HFFc6 (cell line): Measurements from ENCODE around the gene DENND1A. TPM values are rescaled to one million over a fixed set of nuclear protein-coding genes. Genes with fewer than 3 reads are reported as not detected.

Source experiments
- DNase-seq: peaks from one replicate; pipeline ENCODE4 v3.0.0-alpha.2; 2018
- H3K27ac Mint-ChIP-seq: 2 replicates; pipeline ENCODE4 v1.8.0; 2020; ENCODE audit warnings: mild to moderate bottlenecking, mixed read lengths
- H3K27me3 Mint-ChIP-seq: 2 replicates; pipeline ENCODE4 v1.8.0; 2021; ENCODE audit warnings: mild to moderate bottlenecking, moderate library complexity, mixed read lengths; ENCODE audit not compliant: insufficient read depth
- H3K36me3 Mint-ChIP-seq: 2 replicates; pipeline ENCODE4 v1.8.0; 2021; ENCODE audit warnings: low read depth, mixed read lengths
- H3K4me1 Mint-ChIP-seq: 2 replicates; pipeline ENCODE4 v1.8.0; 2020; ENCODE audit warnings: low read depth, mixed read lengths
- H3K4me3 Mint-ChIP-seq: 2 replicates; pipeline ENCODE4 v1.8.0; 2020; ENCODE audit warnings: mild to moderate bottlenecking, moderate library complexity, mixed read lengths
- H3K9me3 Mint-ChIP-seq: 2 replicates; pipeline ENCODE4 v1.8.0; 2020; ENCODE audit warnings: mild to moderate bottlenecking, mixed read lengths
- total RNA-seq, 6 experiments: library from RNA; stranded (reverse); fragmentation: NEBNext Ultra II Directional; extraction: Animal tissue kit (Norgen Biotek cat#: 25700); gene quantifications; 2 replicates in 1 of 6; 3 replicates in 5 of 6; pipeline ENCODE4 v1.2.3, GENCODE V29; 2021
- TF ChIP-seq, protein P1 (sequence below): fragments of 200-600 bp; sonication (generic); IDR thresholded peaks from 2 replicates; pipeline ENCODE4 v1.5.0; 2021; ENCODE audit warnings: antibody characterized with exemption, mild to moderate bottlenecking

DENND1A gene
- total RNA-seq, 6 experiments from 2014 or later: 25.4 to 38.3 (median 30.3) TPM

DNA sequence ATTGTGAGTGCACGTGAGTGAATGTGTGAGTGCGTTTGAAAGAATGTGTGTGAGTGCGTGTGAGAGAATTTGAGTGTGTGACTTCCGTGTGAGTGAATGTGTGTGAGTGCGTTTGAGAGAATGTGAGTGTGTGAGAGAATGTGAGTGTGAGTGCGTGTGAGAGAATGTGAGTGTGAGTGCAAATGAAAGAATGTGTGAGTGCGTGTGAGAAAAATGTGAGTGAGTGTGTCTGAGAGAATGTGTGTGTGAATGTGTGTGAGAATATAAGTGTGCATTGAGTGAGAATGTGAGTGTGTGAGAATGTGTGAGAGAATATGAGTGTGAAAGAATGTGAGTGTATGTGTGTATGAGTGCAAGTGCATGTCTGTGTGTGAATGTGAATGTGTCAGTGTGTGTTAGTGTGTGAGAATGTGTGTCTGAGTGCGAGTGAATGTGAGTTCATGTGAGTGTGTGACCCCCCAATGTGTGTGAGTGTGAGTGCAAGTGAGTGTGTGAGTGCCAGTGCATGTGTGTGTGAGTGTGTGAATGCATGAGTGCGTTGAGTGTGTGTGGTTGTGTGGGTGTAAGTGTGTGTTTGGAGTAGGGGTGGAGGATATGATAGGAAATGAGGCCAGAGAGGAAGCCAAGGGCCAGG is 43.8 kb upstream of the DENND1A start:
- TF ChIP-seq, protein P1, sequence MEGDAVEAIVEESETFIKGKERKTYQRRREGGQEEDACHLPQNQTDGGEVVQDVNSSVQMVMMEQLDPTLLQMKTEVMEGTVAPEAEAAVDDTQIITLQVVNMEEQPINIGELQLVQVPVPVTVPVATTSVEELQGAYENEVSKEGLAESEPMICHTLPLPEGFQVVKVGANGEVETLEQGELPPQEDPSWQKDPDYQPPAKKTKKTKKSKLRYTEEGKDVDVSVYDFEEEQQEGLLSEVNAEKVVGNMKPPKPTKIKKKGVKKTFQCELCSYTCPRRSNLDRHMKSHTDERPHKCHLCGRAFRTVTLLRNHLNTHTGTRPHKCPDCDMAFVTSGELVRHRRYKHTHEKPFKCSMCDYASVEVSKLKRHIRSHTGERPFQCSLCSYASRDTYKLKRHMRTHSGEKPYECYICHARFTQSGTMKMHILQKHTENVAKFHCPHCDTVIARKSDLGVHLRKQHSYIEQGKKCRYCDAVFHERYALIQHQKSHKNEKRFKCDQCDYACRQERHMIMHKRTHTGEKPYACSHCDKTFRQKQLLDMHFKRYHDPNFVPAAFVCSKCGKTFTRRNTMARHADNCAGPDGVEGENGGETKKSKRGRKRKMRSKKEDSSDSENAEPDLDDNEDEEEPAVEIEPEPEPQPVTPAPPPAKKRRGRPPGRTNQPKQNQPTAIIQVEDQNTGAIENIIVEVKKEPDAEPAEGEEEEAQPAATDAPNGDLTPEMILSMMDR: no peak
- Mint-ChIP-seq H3K27ac (no peak overlapping the region), H3K9me3 (no peaks in the 10 kb centered on the region), H3K36me3 (no peaks in the 10 kb centered on the region), H3K4me3 (no peak overlapping the region), H3K27me3 (peaks cover 7% of the 10 kb centered on the region), H3K4me1 (no peaks in the 10 kb centered on the region)
- DNase-seq: no peak

DNA sequence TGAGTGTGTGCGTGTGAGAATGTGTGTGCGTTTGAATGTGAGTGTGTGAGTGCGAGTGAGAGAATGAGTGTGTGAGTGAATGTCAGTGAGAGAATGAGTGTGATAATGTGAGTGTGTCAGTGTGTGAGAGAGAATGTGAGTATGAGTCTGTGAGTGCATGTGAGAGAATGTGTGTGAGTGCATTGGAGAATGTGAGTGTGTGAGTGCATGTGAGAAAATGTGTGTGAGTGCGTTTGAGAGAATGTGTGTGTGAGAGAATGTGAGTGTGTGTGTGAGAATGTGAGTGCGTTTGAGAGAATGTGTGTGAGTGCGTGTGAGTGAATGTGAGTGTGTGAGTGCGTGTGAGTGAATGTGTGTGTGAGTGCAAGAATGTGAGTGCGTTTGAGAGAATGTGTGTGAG is 42.7 kb upstream of the DENND1A start:
- Mint-ChIP-seq H3K27me3 (peaks cover 7% of the 10 kb centered on the region), H3K36me3 (no peaks in the 10 kb centered on the region), H3K4me1 (no peaks in the 10 kb centered on the region), H3K9me3 (no peaks in the 10 kb centered on the region), H3K27ac (no peak overlapping the region), H3K4me3 (no peak overlapping the region)
- no peak for DNase-seq
- TF ChIP-seq, protein P1: no peak

DNA sequence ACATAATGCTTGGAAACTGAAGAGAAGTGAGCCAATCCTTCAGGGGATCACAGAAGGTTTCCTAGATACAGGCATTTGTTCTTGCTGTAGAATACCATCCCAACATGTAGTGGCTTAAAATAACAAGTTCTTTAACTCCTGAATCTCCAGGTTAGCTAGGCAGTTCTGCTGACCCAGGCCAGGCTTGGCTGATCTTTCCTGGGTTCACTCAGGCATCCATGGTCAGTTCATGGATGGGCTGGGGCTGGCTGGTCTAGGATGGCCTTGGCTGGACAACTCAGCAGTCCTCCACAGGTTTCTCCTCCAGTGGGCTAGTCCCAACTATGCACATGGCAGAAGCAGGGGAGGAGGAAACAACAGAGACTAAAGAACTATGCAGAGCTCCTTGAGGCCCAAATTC is 37.4 kb upstream of the DENND1A start:
- no peaks in the 10 kb centered on the region for H3K36me3 Mint-ChIP-seq
- no peak overlapping the region for H3K4me3 Mint-ChIP-seq
- DNase-seq: no peak
- TF ChIP-seq, protein P1: no peak
- no peaks in the 10 kb centered on the region for H3K4me1 Mint-ChIP-seq
- no peaks in the 10 kb centered on the region for H3K9me3 Mint-ChIP-seq
- H3K27me3 Mint-ChIP-seq: peaks cover 36% of the 10 kb centered on the region
- H3K27ac Mint-ChIP-seq: no peak overlapping the region

DNA sequence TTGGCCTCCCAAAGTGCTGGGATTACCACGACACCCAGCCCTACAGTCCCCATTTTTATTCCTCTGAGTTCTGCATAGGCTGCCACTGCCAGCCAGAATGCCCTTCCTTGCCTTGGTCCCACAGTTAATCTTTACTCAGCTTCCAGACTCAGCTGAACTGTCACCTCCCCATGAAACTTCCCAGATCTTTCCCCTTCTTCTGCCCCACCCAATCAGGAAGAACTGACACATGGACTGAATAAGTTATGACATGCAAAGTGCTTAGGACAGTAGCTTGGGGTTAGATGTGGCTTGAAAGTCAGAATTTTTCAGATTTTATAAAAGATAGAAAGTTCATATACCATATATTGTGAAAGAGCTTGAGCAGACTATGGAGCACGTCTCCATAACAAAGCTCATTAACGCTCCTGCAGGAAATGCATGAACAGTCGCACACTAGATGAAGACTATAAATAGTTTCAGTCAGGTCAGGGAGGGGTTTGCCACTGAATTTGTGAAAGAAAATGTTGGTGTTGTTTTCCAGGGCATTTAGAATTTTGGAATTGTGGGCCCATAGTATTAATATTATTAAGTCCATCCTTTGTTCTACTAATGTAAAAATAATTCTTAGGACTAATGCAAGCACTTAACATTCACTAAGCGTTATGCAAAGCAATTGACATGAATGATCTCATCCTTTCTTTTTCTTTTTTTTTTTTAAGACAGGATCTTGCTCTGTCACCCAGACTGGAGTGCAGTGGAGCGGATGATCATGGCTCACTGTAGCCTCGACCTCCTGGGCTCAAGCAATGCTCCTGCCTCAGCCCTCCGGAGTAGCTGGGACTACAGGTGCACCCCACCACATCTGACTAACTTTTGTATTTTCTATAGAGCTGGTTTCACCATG is 36.1 kb upstream of the DENND1A start:
- Mint-ChIP-seq H3K4me1 (no peaks in the 10 kb centered on the region), H3K27ac (no peak overlapping the region), H3K36me3 (no peaks in the 10 kb centered on the region), H3K27me3 (peaks cover 41% of the 10 kb centered on the region), H3K9me3 (no peaks in the 10 kb centered on the region), H3K4me3 (no peak overlapping the region)
- no peak for DNase-seq
- TF ChIP-seq, protein P1: no peak

DNA sequence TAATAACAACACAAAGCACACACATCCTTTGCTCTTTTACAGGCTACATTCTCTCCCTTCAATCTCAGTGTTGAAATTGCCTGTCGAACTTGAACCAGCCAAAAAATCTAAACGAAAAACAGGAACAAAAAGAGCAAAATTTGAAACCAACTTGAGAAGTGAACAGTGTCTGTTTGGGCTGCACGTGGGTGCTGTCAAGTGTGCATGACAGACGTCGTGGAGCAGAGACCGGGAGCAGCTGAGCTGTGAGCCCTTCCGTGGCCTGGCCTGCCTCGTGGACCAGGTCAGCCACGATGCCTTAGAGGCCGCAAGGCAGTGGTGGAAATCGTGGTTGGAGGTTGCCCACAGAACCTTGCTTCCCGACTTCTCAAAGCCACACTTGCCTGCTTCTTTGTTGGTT is 34.8 kb upstream of the DENND1A start:
- DNase-seq: no peak
- no peak overlapping the region for H3K4me3 Mint-ChIP-seq
- no peaks in the 10 kb centered on the region for H3K4me1 Mint-ChIP-seq
- H3K27ac Mint-ChIP-seq: no peak overlapping the region
- no peaks in the 10 kb centered on the region for H3K36me3 Mint-ChIP-seq
- TF ChIP-seq, protein P1: no peak
- peaks cover 52% of the 10 kb centered on the region for H3K27me3 Mint-ChIP-seq
- H3K9me3 Mint-ChIP-seq: no peaks in the 10 kb centered on the region
